GM18861 (cell line): ENCODE measurements around the gene HCAR2.
"Not testable (repeated sequence)": the region's sequence is repeated elsewhere in the genome, so short reads cannot be mapped to it uniquely, and the experiment has no call there.

Experiments
- ATAC-seq: cut with Tn5 transposase; IDR thresholded peaks from one replicate; pipeline ENCODE4 v1.9.1; 2021; ENCODE audit not compliant: unreplicated experiment

HCAR2 gene

GRCh38 chr12:122668268-122668667, 34.9 kb downstream of the HCAR2 start:
- ATAC-seq = no peak

- no peak for ATAC-seq
These were observed 37.4 kb downstream of the HCAR2 start for GRCh38 chr12:122665759-122666158.

GRCh38 chr12:122665349-122665748, 37.8 kb downstream of the HCAR2 start:
- no peak for ATAC-seq

GRCh38 chr12:122661938-122662337, 41.2 kb downstream of the HCAR2 start:
- no peak for ATAC-seq

GRCh38 chr12:122661246-122661645, 41.9 kb downstream of the HCAR2 start:
- ATAC-seq = no peak

GRCh38 chr12:122659579-122659978, 43.6 kb downstream of the HCAR2 start:
- ATAC-seq = no peak

GRCh38 chr12:122656298-122656697, 46.9 kb downstream of the HCAR2 start:
- no peak for ATAC-seq

- ATAC-seq = not testable (repeated sequence)
These were observed 49.9 kb downstream of the HCAR2 start for GRCh38 chr12:122653291-122653690.

GRCh38 chr12:122651520-122652224, 51.5 kb downstream of the HCAR2 start:
- no peak for ATAC-seq
